ENCODE data around the gene LLGL2. TPM values are rescaled to one million over a fixed set of nuclear protein-coding genes. Genes with fewer than 3 reads are reported as not detected.

LLGL2 gene
- total RNA-seq, 1 donor from 2014 or later, result 3.3 TPM

DNA sequence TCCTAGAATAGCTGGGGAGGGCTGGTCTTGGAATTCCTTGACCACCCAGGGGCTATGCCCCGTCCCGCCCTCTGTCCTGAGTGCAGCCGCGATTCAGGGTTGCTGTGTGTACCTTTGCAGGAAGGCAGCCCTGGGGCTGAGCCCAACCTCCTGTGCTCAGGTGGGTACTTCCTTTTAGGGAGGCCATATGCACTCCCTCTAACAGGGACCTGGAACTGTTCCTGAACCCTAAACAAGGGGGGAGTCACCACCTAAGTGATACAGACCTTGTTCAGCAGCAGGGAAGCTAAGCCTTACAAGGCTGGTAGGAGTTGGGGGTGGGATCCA is 24.6 kb downstream of the LLGL2 start:
- H3K9me3 Mint-ChIP-seq (ENCODE audit: unreplicated experiment), result no peaks in the 10 kb centered on the region
- no peak overlapping the region for H3K4me3 Mint-ChIP-seq (ENCODE audit: unreplicated experiment)
- H3K36me3 Mint-ChIP-seq (ENCODE audit: unreplicated experiment), result no peaks in the 10 kb centered on the region
- TF ChIP-seq, protein P1, sequence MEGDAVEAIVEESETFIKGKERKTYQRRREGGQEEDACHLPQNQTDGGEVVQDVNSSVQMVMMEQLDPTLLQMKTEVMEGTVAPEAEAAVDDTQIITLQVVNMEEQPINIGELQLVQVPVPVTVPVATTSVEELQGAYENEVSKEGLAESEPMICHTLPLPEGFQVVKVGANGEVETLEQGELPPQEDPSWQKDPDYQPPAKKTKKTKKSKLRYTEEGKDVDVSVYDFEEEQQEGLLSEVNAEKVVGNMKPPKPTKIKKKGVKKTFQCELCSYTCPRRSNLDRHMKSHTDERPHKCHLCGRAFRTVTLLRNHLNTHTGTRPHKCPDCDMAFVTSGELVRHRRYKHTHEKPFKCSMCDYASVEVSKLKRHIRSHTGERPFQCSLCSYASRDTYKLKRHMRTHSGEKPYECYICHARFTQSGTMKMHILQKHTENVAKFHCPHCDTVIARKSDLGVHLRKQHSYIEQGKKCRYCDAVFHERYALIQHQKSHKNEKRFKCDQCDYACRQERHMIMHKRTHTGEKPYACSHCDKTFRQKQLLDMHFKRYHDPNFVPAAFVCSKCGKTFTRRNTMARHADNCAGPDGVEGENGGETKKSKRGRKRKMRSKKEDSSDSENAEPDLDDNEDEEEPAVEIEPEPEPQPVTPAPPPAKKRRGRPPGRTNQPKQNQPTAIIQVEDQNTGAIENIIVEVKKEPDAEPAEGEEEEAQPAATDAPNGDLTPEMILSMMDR (IDR thresholded peaks at IDR 0.05), result no peak
- H3K27ac Mint-ChIP-seq (ENCODE audit: unreplicated experiment), result no peak overlapping the region
- DNase-seq (ENCODE audit: extremely low spot score, unreplicated experiment), result no peak
- H3K4me1 Mint-ChIP-seq (ENCODE audit: unreplicated experiment), result peaks cover 18% of the 10 kb centered on the region
- peaks cover 5% of the 10 kb centered on the region for H3K27me3 Mint-ChIP-seq (ENCODE audit: unreplicated experiment)

DNA sequence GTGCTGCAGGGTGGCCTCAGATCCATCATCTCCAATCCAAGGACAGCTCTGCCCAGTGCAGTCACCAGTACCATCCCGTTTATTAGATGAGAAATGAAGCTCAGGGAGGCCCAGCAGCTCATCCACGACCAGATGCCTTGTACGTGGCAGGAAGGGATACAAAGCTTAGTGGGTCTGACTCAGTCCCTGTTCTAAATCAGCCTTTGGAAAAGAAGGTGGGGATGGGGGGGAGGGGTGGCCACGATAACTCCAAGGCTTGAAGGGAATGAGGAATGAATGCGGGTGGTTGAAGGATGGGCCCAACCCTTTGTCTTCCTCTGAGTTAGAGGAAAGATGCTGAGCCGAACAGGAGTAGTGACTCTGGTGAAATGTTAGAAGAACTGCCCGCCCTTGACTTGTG is 25.8 kb downstream of the LLGL2 start:
- Mint-ChIP-seq H3K27me3 (ENCODE audit: unreplicated experiment) (peaks cover 5% of the 10 kb centered on the region), H3K9me3 (ENCODE audit: unreplicated experiment) (no peaks in the 10 kb centered on the region), H3K4me3 (ENCODE audit: unreplicated experiment) (no peak overlapping the region), H3K4me1 (ENCODE audit: unreplicated experiment) (peaks cover 18% of the 10 kb centered on the region), H3K27ac (ENCODE audit: unreplicated experiment) (no peak overlapping the region), H3K36me3 (ENCODE audit: unreplicated experiment) (no peaks in the 10 kb centered on the region)
- DNase-seq (ENCODE audit: extremely low spot score, unreplicated experiment), result no peak
- TF ChIP-seq, protein P1 (IDR thresholded peaks at IDR 0.05), result no peak

DNA sequence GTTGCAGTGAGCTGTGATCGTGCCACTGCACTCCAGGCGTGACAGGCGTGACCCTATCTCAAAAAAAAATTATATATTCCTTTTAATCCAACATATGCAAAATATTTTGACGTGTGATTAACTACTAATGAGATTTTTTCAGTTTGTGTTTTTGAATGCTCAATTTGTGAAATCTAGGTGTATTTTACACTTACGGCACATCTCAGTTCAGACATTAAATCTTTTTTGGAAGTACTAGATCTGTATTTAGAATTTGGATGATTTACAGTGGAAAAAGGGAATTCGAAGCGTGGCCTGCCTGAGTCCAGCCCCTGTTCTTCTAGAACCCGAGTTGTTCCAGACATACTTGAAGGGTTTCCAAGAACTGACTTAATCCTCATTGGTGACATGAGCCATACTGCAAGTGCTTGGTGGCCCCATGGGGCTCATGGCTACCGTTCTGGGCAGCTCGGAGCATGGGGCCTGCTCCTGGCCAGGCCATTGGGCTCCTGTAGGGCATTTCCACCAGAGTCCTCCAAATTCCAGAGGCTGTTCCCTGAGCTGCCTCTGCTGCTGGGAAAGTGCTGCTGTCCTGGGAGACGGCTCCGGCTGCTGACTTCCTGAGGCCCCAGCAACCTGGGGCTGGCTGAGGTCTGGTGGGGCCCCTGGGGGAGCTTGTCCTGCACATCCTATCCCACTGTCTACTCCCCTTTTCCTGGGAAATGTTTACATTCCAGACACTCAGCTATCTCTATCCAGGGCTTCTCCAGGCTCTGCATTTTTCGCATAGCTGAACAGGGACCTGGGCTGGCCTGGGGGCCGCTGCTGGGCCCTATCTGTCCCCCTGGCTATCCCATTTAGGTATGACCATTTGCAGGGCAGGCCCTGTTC is 27.2 kb downstream of the LLGL2 start:
- Mint-ChIP-seq H3K4me3 (ENCODE audit: unreplicated experiment) (no peak overlapping the region), H3K9me3 (ENCODE audit: unreplicated experiment) (no peaks in the 10 kb centered on the region), H3K27ac (ENCODE audit: unreplicated experiment) (no peak overlapping the region), H3K36me3 (ENCODE audit: unreplicated experiment) (no peaks in the 10 kb centered on the region), H3K27me3 (ENCODE audit: unreplicated experiment) (peaks cover under 1% of the 10 kb centered on the region), H3K4me1 (ENCODE audit: unreplicated experiment) (peaks cover 20% of the 10 kb centered on the region)
- TF ChIP-seq, protein P1 (IDR thresholded peaks at IDR 0.05), result no peak
- no peak for DNase-seq (ENCODE audit: extremely low spot score, unreplicated experiment)

DNA sequence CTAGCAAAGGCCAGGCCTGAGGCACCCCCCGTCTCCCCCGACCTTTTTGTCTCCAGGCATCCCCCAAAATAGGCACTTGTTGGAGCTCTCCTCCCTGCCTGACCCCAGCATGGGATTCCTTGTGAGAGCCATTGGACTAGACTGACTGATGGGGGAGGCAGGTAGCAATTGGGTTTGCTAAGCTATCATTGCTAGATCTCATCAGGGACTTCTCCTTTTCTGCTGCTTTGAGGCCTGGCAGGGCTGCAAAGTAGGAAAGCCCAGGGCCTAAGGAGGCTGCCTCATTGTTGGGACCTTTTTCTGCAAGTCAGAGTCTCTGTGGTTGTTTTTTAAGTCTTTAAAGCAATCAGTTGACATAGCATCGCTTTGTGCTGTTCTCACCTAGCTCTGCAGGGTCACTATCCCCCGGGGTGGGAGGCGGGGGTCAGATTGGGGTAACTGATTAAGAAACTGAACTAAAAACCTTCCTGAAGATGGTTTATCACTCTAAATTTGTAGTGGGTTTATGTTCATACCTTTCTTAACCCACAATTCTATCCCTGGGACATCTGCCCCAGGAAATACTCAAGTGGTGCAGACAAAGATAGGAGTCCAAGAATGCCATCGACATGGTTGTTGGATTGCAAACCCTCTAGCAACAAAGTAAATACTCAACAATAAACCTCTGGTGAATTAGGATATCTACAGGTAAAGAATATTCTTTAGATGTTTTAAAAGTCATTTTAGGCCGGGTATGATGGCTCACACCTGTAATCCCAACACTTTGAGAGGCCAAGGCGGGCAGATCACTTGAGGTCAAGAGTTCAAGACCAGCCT is 28.0 kb downstream of the LLGL2 start:
- DNase-seq (ENCODE audit: extremely low spot score, unreplicated experiment), result no peak
- Mint-ChIP-seq H3K36me3 (ENCODE audit: unreplicated experiment) (no peaks in the 10 kb centered on the region), H3K9me3 (ENCODE audit: unreplicated experiment) (no peaks in the 10 kb centered on the region), H3K4me3 (ENCODE audit: unreplicated experiment) (no peak overlapping the region), H3K27ac (ENCODE audit: unreplicated experiment) (no peak overlapping the region), H3K27me3 (ENCODE audit: unreplicated experiment) (no peaks in the 10 kb centered on the region), H3K4me1 (ENCODE audit: unreplicated experiment) (peaks cover 20% of the 10 kb centered on the region)
- TF ChIP-seq, protein P1 (IDR thresholded peaks at IDR 0.05), result no peak

DNA sequence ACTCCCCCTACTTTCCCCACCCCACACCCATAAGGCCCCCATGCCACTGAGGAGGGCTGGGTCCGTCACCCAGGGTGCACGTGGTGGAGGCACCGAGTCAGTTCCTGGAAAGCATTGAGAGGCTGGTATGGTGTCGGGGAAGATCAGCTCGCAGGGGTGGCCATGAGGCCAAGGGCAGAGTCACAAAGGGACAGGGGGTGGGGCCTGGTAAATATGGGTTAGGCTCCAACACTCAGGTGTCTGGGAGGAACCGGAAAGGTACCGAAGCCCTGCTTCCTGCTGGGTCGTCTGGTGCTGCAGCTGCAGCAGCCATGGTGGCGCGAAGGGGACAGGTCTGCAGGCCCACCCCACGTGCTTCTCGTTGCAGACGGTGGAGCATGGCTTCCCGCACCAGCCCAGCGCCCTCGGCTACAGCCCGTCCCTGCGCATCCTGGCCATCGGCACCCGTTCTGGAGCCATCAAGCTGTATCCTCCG is 30.2 kb downstream of the LLGL2 start:
- no peak overlapping the region for H3K27ac Mint-ChIP-seq (ENCODE audit: unreplicated experiment)
- no peaks in the 10 kb centered on the region for H3K27me3 Mint-ChIP-seq (ENCODE audit: unreplicated experiment)
- peaks cover 14% of the 10 kb centered on the region for H3K4me1 Mint-ChIP-seq (ENCODE audit: unreplicated experiment)
- DNase-seq (ENCODE audit: extremely low spot score, unreplicated experiment), result no peak
- TF ChIP-seq, protein P1 (IDR thresholded peaks at IDR 0.05), result no peak
- H3K36me3 Mint-ChIP-seq (ENCODE audit: unreplicated experiment), result no peaks in the 10 kb centered on the region
- no peaks in the 10 kb centered on the region for H3K9me3 Mint-ChIP-seq (ENCODE audit: unreplicated experiment)
- H3K4me3 Mint-ChIP-seq (ENCODE audit: unreplicated experiment), result no peak overlapping the region
